HG02885 (cell line): ENCODE results near the gene DPP6.

ENCODE experiments used
- ATAC-seq: cut with Tn5 transposase; IDR thresholded peaks from one replicate; pipeline ENCODE4 v1.9.1; 2021; ENCODE audit warnings: mild to moderate bottlenecking; ENCODE audit not compliant: unreplicated experiment, poor library complexity

DPP6 gene

DNA sequence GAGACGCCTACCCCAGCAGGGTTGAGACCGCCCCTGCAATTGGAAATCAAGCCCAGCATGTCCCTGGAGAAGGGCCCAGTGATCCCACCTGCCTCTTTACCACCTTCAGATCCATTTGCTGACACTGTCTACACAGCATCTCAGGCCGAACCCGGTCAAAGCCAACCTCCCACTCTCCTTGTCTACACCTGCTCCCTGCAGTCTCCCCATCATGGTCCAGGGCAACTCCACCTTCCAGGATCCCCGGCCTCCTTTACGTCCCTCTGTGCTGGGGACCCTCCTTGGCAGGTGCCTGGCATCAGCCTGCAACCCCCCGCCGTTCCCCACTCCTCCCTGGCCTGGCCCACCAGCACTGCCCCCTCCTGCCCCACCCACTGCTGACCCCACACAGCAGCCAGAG lies 723.5 kb downstream of the DPP6 start:
- ATAC-seq = no peak

DNA sequence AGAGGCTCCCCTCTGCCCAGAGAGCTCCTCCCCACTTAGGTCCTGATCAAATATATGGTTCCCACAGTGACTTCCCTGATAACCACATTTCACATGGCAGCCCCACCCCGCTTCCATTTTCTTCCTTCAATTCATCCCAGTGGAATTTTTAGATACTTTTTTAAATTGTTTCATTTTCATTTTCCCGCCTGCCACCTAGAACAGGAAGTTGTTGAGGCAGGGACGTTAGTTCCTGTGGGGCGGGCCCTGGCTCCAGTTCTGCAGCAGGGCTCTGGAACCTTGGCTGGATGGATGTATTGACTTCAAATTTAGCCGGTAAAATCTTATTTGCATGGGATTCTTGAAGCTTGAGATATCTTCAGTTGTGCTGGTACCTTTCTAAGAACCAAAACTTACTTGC lies 724.2 kb downstream of the DPP6 start:
- no peak for ATAC-seq

DNA sequence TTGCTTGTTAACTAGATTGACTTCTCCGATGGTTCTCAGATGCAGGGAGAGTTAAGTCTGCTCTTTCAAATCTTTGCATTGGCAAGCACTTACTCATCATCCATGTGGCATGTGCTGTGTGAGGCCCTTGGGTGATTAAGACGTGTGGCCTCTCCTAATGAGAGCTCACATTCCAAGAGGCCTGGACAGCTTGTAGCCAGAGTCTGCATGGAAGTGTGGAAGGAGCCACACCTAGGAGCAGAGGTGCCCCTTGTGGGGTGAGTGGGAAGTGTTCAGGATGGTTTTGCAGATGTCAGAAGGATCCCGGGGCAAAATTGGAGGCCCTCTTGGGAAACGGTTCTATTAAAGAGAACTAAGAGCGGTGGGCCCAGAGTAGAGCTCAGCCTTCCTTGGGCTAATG lies 724.8 kb downstream of the DPP6 start:
- ATAC-seq = no peak

DNA sequence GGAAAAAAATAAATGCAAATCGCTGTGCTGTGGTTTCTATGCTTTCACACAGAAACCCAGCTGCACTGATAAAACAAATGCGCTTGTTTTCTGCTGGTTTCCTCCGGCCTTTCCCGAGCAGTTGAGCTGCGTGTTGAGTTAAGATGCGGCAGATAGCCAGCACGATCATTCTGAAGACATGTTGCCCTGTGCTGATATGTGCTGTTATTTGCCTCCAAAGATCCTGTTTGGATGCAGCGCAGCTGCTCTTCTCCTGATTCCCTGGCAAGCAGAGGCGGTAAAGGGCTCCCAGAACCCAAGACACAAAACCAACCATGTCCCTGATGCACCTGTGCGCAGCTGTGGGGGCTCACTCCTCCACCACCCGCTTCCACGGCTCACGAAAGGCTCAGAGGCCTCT lies 725.3 kb downstream of the DPP6 start:
- ATAC-seq = no peak

DNA sequence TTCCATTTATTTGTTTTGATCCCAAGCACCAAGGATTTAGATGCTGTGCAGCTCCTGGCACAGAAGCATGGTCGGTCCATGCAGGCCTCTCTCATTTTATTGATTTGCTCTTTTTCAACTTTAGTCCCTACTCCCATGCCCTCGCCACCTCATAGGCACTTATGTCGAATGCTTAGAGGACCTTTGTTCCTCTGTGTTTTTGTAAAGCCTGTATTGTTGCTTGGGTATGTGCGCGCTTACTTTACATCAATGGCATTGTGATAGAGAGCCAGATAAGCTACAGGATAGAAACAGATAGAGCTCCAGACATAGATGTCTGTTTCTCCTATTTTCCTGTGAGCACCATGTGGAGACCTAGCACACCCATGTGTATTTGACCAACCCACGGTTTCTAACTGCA lies 725.7 kb downstream of the DPP6 start:
- no peak for ATAC-seq

DNA sequence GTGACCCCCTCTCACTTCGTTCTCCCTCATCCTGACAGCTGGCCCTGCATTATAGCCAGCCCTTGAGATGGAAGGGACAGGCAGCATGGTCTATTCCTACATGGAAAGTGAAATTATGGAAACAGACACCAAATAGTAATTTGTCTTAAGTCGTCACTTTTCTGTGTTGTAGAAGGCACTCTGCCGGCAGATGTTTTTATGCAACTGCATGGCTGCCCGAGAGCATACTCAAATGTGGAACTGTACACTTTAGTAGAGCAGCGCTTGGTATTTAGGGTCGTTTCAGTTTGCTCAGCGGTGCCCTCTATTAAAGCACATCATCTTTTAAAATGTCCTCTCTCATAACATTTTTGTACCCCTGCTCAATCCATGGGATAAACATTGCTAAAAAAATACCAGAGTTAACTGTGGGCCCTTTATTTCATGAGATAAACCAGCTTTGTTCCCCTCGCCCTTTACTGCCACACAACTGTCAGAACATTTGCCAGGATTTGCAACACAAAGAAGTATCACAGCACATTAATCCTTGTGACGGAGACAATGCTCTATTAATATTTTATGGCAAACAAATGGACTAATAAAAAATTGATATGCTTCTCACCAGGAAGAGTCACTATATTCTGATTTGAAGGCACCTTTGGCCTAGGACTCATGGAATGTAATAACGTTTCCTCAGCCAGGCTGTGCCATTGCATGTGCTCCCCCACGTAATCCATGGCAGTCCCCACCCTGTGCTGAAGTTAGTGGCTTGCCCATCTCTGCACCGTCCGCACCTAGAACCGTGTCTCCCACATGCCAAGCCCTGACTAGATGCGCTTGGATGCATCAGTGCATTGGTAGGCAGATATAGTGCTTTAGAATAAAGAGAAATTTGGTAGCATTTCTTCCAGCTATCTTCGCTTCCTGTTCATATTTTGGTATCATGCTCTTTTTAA lies 729.4 kb downstream of the DPP6 start:
- ATAC-seq = no peak

DNA sequence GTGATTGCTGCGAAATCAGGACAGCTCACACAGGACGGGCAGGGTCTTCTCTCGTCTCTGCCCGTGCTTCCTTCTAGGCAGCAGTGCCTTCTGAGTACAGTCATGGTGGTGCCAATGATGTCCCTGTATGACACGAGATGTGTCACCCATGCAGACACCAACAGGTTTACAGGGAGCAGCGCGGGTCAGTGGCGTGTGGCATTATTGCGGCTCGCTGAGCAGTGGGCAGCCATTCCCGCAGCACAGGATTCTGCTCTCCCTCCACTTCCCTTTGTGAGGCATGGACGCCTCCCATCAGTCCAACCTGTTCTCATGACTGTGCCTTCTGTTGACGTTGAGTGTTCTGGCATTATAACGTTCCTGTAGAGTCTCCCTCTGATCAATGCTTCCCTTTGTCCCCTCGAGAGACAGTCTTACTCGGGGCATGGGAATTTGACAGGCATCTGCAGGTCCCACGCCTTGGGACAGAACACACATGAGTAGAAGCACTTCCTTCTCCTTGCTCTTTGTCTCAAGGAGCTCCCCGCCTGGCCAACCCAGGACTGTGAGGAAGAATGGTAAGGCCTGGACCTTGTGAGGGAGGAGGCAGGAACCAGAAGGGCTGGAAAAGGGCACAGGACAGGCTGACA lies 731.2 kb downstream of the DPP6 start:
- ATAC-seq = no peak

DNA sequence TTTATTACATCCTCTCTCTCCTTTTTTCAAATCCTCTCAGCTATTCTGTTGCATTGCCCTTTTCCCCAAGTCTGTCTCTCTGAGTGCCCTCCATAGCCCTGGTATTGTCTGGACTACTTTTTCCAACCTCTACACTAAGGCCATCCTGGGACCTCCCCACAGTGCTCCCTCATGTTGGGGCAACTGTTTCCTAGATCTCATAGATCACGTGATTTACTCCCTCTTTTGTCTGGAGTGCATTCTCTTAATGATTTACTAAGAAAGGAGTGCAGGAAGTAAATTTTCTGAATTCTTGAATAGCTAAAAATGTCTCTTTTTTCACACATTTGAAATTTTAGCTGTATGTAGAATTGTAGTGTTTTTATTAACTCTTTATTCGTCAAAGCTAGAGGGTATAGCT lies 733.7 kb downstream of the DPP6 start:
- no peak for ATAC-seq

DNA sequence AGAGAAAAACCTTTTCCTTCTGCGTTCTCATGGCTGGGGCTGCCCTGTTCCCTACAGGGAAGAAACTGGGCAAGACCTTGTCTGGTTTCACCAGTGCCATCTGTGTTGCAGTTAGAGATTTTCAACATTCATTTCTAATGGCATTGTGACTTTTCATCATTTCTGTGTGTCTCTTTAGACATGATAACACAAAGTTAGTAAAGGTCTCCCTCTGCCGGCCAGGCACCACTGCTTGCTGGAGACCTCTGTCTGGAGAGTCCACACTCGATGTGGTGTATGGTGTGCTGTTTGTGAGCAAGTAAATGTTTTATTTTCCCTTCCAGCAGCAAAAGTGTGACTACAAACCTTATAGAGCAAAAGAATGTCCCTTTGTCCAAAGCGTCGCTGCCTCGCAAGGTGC lies 737.2 kb downstream of the DPP6 start:
- ATAC-seq = no peak

DNA sequence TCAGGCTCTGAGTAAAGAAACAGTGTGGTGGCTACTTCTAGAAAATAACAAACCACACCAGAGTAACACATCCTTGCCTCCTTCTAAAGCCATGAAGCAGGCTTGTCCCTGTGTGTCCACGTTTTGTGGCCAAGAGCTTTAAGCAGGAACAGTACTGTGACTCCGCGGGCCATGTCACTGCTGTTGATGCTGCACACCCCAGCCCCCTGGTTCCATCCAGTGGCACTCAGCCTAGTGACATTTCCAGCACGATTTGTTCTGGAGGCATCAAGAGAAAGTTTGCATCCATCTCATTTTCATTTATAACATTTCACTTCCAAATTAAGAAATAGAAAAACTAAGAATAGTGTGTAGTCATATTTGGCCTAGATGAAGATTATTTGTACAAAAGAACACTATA lies 739.4 kb downstream of the DPP6 start:
- no peak for ATAC-seq

DNA sequence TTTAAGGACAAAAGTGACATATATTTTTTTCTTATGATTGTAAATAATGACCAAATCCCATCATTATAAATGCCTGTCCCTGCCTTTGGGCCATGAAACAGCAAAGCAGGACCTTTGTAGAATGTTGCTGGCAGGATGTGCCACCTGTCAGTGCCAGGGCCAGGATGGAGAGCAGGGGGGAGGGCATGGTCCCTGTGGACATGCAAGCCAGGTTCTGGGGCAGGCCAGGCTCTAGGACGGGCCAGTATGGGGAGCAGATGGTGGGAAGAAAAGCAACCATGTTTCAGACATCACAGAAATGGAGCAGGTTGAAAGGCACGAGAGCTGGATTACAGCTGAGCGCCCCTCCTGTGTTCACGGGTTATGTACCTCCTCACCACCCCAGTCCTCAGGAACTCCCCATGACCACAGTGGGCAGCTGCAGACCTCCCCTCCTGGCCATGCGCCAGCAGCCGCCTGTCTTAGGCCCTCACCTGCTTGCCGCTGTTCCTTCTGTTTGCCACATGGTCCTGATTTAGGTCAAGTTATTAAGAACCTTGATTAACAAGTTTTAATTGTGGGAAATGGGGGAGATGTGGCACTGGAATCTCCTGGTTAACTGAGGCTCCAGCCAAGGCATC lies 740.3 kb downstream of the DPP6 start:
- no peak for ATAC-seq

DNA sequence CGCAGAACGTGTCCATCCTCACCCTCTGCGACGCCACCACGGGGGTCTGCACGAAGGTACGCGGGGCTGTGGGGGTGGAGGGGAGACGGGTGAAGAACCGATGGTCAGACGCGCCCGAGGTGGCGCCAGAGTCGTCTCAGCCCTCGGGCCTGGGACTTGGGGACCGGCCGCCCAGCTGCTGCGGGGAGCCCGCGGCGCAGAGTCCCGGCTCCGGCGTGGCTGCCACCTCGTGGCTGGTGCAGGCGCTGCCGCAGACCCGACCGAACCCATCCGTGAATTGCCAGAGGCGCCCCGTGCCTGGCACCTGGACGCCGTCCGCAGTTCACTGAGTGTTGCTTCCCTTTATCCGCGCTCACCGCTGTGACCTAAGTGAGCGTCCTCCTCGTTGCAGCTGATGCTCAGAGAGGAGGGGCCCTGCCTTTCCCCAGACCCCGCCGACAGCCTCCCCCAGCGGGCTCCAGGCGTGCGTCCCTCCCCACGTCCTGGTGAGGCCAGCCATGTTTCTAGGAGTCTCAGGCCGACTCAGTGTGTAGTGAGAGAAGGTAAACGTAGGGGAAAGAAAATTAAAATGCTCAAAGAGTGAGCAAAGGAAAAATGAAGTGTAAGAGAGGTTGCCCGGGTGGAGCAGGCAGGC lies 742.1 kb downstream of the DPP6 start:
- ATAC-seq = no peak

DNA sequence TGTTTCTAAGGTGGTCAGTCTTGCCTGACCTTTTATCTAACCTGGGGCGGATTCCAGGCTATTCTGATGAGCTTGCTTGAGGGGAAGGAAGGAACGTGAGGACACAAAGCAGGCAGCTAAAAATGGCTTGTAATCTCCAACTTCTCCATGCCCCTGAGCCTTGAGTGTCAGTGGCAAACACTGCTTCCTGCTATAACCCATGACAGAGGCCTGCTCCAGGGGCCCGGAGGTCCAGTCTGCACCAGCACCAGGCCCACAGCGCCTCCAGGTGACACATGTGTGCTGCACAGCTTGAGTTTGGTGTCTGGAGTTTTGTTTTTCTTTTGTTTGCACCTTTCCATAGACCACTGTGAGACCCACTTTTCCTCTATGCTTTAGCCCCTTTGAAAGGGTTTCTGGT lies 742.8 kb downstream of the DPP6 start:
- ATAC-seq = no peak

DNA sequence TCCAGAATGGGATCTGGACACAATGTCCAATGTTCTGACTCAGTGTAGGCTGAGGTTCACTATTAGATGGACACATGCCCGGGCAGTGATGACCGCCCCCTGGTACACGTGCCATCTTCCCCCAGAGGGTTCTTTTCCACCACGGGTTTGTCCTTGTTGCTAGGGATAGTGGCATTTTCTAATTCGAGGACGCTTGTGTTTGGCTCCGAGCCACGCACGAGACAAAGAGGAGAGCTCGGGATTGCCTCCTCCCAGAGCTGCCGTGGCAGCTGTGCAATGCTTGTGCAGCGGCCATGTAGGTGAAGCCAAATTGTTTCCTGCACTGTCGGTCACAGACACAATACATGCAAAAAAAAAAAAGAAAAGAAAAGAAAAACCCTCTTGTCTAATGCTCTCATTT lies 743.2 kb downstream of the DPP6 start:
- no peak for ATAC-seq

DNA sequence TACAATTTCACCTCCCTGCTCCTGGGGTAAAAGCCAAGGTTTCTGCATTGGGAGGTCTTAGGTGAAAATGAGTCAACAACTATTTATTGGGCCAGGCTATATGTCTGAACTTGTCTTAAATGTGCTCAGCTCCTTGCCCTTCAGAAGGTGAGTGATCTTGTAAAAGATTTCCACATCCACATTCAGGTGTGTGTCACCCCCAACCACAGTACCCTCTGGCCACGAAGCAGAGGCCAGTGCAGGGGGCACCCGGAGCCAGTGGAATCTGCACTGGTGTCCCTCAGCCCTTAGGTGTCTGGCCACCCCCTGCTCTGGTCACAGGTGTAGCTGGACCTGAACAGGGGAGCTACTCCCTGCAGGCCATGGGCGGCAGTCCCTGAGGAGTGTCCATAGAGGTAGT lies 752.3 kb downstream of the DPP6 start:
- ATAC-seq = no peak

DNA sequence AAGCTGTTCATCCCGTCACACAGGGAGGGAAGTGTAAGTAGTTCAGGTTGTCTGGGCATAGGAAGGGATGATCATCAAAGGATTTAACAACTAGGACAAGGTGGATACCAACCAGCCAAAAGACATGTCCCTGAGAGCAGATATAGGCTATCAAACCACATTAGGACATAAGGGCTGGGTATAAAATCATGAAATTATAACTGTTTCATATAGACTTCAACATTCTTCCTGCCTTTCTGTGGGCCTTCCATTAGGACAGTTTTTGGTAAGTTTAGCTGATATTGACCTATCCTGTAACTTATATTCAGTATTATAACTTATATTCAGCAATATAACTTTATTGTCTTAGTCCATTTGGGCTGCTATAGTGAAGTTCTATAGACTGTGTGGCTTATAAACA lies 759.8 kb downstream of the DPP6 start:
- ATAC-seq = no peak

DNA sequence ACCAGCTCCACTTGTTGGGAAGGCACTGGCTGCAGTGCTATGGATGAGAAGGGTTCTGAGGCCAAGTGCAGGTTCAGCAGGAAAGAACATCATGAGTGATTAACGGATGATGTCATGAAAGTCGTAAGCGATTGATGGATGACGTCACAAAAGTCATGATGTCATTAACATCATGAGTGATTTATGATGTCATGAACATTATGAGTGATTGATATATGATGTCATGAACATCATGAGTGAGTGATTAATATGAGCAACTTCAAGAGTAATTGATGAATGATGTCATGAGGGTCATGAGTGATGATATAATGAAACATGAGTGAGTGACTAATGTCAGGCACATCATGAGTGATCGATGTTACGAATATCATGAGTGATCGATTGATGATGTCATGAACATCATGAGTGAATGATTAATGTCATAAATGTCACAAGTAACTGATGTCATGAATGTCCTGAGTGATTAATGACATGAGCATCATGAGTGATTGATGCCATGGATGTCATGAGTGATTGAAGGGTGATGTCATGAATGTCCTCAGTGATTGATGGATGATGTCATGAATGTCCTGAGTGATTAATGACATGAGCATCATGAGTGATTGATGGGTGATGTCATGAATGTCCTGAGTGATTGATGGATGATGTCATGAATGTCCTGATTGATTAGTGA lies 765.2 kb downstream of the DPP6 start:
- ATAC-seq = no peak

DNA sequence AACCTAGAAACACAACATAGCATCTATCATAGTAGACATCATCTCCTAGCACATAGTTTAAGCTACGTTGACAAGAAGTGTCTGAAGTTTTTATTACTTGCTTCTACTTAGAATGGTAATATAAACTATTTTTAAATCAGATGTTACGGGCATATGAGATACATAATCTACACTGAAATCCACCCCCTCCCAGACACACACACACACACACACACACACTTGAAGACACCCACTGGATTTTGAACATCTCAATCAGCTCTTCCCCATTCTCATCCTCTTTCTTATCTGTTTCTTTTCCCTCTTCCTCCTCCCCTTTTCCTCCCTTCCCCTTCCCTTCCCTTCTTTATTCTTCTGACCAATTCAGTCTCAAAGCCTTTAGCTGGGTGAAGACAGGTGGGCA lies 774.8 kb downstream of the DPP6 start:
- no peak for ATAC-seq

DNA sequence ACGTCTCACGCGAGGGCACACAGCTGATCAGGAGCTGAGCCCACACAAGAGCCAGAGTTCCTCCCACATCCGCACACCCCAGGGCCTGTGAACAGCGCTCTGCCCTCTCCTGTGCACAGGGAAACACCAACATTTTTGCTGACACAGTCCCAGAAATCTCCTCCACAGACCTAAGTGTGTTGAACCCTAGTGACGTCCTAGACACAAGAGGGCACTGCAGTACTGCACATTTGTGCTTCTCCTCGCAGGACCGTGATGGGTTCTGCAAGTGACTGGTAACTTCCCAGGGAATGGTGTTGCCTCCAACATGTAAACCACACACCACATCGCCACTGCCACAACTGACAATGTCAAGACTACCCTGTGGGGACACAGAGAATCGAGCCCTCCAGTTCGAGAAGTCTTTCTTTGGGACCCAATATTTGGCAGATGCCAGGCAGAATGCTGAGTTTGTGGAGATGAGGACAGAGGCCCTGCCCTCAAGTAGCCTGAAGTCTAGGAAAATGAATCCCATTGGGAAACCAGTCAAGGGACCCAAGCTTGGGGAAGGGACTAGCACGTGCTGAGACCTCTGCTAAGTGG lies 780.5 kb downstream of the DPP6 start:
- no peak for ATAC-seq

DNA sequence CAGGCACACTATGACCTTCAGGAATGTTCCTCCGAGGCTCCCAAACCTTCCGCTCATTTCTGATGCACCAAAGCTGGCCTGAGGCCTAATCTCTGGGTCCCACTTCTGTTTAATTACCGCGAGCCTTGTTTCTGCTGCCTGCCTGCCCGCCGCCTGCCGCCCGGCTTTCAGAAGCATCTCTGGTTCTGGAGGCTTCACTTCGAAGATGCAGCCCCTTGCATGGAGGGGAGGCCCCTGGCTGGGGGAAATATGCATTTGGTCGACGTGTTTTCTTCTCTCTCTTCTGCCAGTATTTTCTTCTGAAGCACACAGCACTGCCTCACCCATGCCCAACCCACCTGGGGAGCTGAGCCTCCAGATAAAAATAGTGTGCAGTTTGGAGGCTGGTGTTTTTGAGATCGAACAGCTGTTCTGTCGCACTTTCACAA lies 783.8 kb downstream of the DPP6 start:
- ATAC-seq = no peak
